ENCODE data around the gene ECT2.

ECT2 gene

GRCh38 chr3:172816281-172816680, 65.8 kb downstream of the ECT2 start:
- TF ChIP-seq GATA3 (IDR thresholded peaks at IDR 0.05; ENCODE audit: low read depth, low read length), result no peak
- TF ChIP-seq GATA2 (IDR thresholded peaks at IDR 0.05; ENCODE audit: low read depth, low read length), result no peak

- TF ChIP-seq GATA3 (IDR thresholded peaks at IDR 0.05; ENCODE audit: low read depth, low read length) (no peak), GATA2 (IDR thresholded peaks at IDR 0.05; ENCODE audit: low read depth, low read length) (no peak)
Measured at GRCh38 chr3:172816968-172817367, 66.4 kb downstream of the ECT2 start.

- no peak for TF ChIP-seq GATA2 (IDR thresholded peaks at IDR 0.05; ENCODE audit: low read depth, low read length)
- no peak for TF ChIP-seq GATA3 (IDR thresholded peaks at IDR 0.05; ENCODE audit: low read depth, low read length)
Measured at GRCh38 chr3:172820492-172820891, 70.0 kb downstream of the ECT2 start.

- TF ChIP-seq GATA2 (IDR thresholded peaks at IDR 0.05; ENCODE audit: low read depth, low read length) (no peak), GATA3 (IDR thresholded peaks at IDR 0.05; ENCODE audit: low read depth, low read length) (no peak)
Measured at GRCh38 chr3:172824229-172824628, 73.7 kb downstream of the ECT2 start.

- no peak for TF ChIP-seq GATA3 (IDR thresholded peaks at IDR 0.05; ENCODE audit: low read depth, low read length)
- TF ChIP-seq GATA2 (IDR thresholded peaks at IDR 0.05; ENCODE audit: low read depth, low read length), result no peak
Measured at GRCh38 chr3:172832983-172833382, 82.5 kb downstream of the ECT2 start.

DNA sequence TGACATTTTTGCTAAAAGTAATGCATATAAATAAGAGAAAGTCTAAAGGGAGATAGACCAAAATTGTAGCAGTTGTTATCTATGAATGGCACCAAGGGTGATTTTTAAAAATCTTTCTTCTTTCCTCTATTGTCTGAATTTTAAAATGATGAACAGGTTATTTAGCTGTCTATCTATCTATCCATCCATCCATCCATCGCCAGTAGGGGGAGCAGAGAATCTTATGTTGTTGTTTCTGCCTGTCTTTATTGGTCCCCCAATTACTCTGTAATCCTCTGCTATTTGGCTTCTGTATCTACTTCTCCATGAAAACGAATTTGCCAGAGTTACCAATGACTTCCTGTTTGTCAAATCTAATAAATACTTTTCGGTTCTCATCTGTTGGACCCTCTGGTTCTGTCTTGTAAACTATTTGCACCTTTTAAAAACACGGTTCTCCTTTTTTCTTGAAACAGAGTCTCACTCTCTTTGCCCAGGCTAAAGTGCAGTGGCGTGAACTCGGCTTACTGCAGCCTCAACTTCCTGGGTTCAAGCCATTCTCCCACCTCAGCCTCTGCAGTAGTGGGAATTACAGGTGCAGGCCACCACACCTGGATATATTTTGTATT, 86.0 kb downstream of the ECT2 start:
- TF ChIP-seq GATA2 (IDR thresholded peaks at IDR 0.05; ENCODE audit: low read depth, low read length) (no peak), GATA3 (IDR thresholded peaks at IDR 0.05; ENCODE audit: low read depth, low read length) (no peak)

DNA sequence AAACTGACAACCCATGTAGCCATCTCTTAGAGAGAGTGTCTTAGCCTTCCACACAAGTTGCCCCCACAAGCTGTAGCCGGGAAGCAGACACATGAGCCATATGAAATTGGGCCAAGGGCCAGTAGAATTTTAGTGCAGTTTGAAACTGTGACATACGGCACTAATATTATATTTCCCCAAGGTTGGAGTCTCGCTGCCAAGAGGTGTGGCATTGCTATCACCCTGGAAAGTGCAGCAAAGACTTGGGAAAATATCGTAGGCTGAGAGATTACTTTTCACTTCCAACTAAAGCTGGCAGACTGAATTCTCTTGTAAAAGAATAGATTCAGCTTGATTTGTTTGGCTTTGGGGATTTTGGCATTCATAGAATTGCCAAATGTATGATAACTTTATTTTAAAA, 89.2 kb downstream of the ECT2 start:
- no peak for TF ChIP-seq GATA2 (IDR thresholded peaks at IDR 0.05; ENCODE audit: low read depth, low read length)
- TF ChIP-seq GATA3 (IDR thresholded peaks at IDR 0.05; ENCODE audit: low read depth, low read length), result no peak

GRCh38 chr3:172840463-172840862, 89.9 kb downstream of the ECT2 start:
- TF ChIP-seq GATA2 (IDR thresholded peaks at IDR 0.05; ENCODE audit: low read depth, low read length), result no peak
- no peak for TF ChIP-seq GATA3 (IDR thresholded peaks at IDR 0.05; ENCODE audit: low read depth, low read length)

GRCh38 chr3:172840913-172841312, 90.4 kb downstream of the ECT2 start:
- TF ChIP-seq GATA2 (IDR thresholded peaks at IDR 0.05; ENCODE audit: low read depth, low read length), result no peak

- TF ChIP-seq GATA3 (IDR thresholded peaks at IDR 0.05; ENCODE audit: low read depth, low read length), result peak; percentile 63
- TF ChIP-seq GATA2 (IDR thresholded peaks at IDR 0.05; ENCODE audit: low read depth, low read length), result peak; percentile 37; the same call in 1 of the 2 replicates
Measured at GRCh38 chr3:172844428-172844827, 93.9 kb downstream of the ECT2 start.

GRCh38 chr3:172846103-172846561, 95.6 kb downstream of the ECT2 start:
- TF ChIP-seq GATA3 (IDR thresholded peaks at IDR 0.05; ENCODE audit: low read depth, low read length) (no peak), GATA2 (IDR thresholded peaks at IDR 0.05; ENCODE audit: low read depth, low read length) (no peak)

- TF ChIP-seq GATA3 (IDR thresholded peaks at IDR 0.05; ENCODE audit: low read depth, low read length), result no peak
Measured at GRCh38 chr3:172846706-172847105, 96.2 kb downstream of the ECT2 start.

GRCh38 chr3:172847292-172847691, 96.8 kb downstream of the ECT2 start:
- no peak for TF ChIP-seq GATA3 (IDR thresholded peaks at IDR 0.05; ENCODE audit: low read depth, low read length)
- no peak for TF ChIP-seq GATA2 (IDR thresholded peaks at IDR 0.05; ENCODE audit: low read depth, low read length)

GRCh38 chr3:172848910-172849309, 98.4 kb downstream of the ECT2 start:
- TF ChIP-seq GATA2 (IDR thresholded peaks at IDR 0.05; ENCODE audit: low read depth, low read length) (no peak), GATA3 (IDR thresholded peaks at IDR 0.05; ENCODE audit: low read depth, low read length) (no peak)

DNA sequence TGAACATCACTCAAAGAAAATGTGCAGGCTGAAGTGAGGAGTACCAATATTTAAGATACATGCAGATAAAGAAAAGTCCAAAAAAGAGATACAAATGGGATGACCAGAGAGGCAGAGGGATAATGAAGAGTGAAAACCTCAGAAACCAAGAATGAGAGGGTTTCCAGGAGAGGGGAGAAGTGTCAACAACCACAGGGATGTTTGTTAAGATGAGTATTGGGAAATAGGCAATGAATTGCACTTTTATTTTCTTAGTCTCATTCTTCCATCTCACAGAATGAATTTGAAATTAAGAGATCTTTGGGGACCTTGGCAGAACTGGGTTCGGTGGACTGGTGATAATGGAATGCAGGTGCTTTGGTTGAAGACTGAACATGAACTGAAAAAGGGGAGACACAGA, 102.5 kb downstream of the ECT2 start:
- no peak for TF ChIP-seq GATA3 (IDR thresholded peaks at IDR 0.05; ENCODE audit: low read depth, low read length)
- no peak for TF ChIP-seq GATA2 (IDR thresholded peaks at IDR 0.05; ENCODE audit: low read depth, low read length)
